Liver (tissue), 9 donors: ENCODE results near the gene MPRIP. TPM values are rescaled to one million over a fixed set of nuclear protein-coding genes. Genes with fewer than 3 reads are reported as not detected.

Experiments used
- DNase-seq: peaks from one replicate; pipeline ENCODE4 v3.0.0-alpha.2; 2017; ENCODE audit warnings: low spot score
- H3K27ac ChIP-seq, 2 donors: one replicate each; pipeline ENCODE4 v1.7.0; 2013; ENCODE audit warnings: inconsistent platforms in 2 of 2, low read length in 2 of 2, control low read depth in 1 of 2, low read depth in 1 of 2, mild to moderate bottlenecking in 1 of 2
- H3K27me3 ChIP-seq, 4 donors: one replicate each; pipeline versions ENCODE4 v1.6.1 to v1.7.0; 2013; ENCODE audit warnings: low read length in 3 of 4, inconsistent platforms in 1 of 4, mild to moderate bottlenecking in 1 of 4, moderate library complexity in 1 of 4; ENCODE audit not compliant: control insufficient read depth in 4 of 4, insufficient read depth in 4 of 4
- H3K36me3 ChIP-seq, 4 donors: one replicate each; pipeline versions ENCODE4 v1.6.1 to v1.7.0; 2013; ENCODE audit warnings: low read length in 3 of 4, mild to moderate bottlenecking in 3 of 4, low read depth in 1 of 4, moderate library complexity in 1 of 4; ENCODE audit not compliant: control insufficient read depth in 4 of 4, insufficient read depth in 3 of 4
- H3K4me1 ChIP-seq, 4 donors: one replicate each; pipeline versions ENCODE4 v1.6.1 to v1.7.0; 2013; ENCODE audit warnings: low read length in 3 of 4, mild to moderate bottlenecking in 3 of 4, moderate library complexity in 1 of 4; ENCODE audit not compliant: control insufficient read depth in 4 of 4, insufficient read depth in 4 of 4
- H3K4me3 ChIP-seq, 3 donors: one replicate each; pipeline versions ENCODE4 v1.6.1 to v1.7.0; 2013; ENCODE audit warnings: low read length in 3 of 3, control low read depth in 1 of 3, low read depth in 1 of 3, mild to moderate bottlenecking in 1 of 3
- H3K9ac ChIP-seq, 2 donors: one replicate each; pipeline ENCODE4 v1.7.0; 2013; ENCODE audit warnings: low read length in 2 of 2, mild to moderate bottlenecking in 2 of 2, moderate library complexity in 2 of 2, control low read depth in 1 of 2, low read depth in 1 of 2
- H3K9me3 ChIP-seq, 4 donors: one replicate each; pipeline versions ENCODE4 v1.6.1 to v1.7.0; 2013; ENCODE audit warnings: low read length in 3 of 4; ENCODE audit not compliant: control insufficient read depth in 4 of 4
- ATF3 ChIP-seq: IDR thresholded peaks from 2 replicates; pipeline ENCODE4 v1.6.1; 2016; ENCODE audit warnings: antibody characterized with exemption
- CTCF ChIP-seq: fragments of 150-350 bp; IDR thresholded peaks from 2 replicates; pipeline ENCODE4 v1.5.1; 2017; ENCODE audit warnings: improper control_type of control experiment, low read depth, low read length; ENCODE audit not compliant: missing input control
- FOXA1 ChIP-seq: IDR thresholded peaks from 2 replicates; pipeline ENCODE4 v1.6.1; 2016; ENCODE audit warnings: antibody characterized with exemption
- FOXA2 ChIP-seq: IDR thresholded peaks from 2 replicates; pipeline ENCODE4 v1.6.1; 2016; ENCODE audit warnings: antibody characterized with exemption
- GABPA ChIP-seq, 2 donors: IDR thresholded peaks in 1 of 2; conservative IDR thresholded peaks in 1 of 2; 2 replicates each; pipeline ENCODE4 v1.6.1; 2016; ENCODE audit warnings: antibody characterized with exemption in 2 of 2, mild to moderate bottlenecking in 1 of 2, moderate library complexity in 1 of 2
- HNF4A ChIP-seq, 2 donors: conservative IDR thresholded peaks; 2 replicates each; pipeline ENCODE4 v1.6.1; 2016; ENCODE audit warnings: antibody characterized with exemption in 2 of 2, mild to moderate bottlenecking in 2 of 2
- JUND ChIP-seq, 2 donors: IDR thresholded peaks; 2 replicates each; pipeline ENCODE4 v1.6.1; 2016; ENCODE audit warnings: antibody characterized with exemption in 2 of 2
- NR2F2 ChIP-seq: IDR thresholded peaks from 2 replicates; pipeline ENCODE4 v1.6.1; 2016; ENCODE audit warnings: antibody characterized with exemption
- RAD21 ChIP-seq, 2 donors: IDR thresholded peaks; 2 replicates each; pipeline ENCODE4 v1.6.1; 2016; ENCODE audit warnings: antibody characterized with exemption in 2 of 2, mild to moderate bottlenecking in 2 of 2
- REST ChIP-seq: IDR thresholded peaks from 2 replicates; pipeline ENCODE4 v1.6.1; 2016; ENCODE audit warnings: antibody characterized with exemption, mild to moderate bottlenecking
- RXRA ChIP-seq, 2 donors: IDR thresholded peaks; 2 replicates each; pipeline ENCODE4 v1.6.1; 2017 to 2018; ENCODE audit warnings: antibody characterized with exemption in 2 of 2, mild to moderate bottlenecking in 1 of 2
- SP1 ChIP-seq: IDR thresholded peaks from 2 replicates; pipeline ENCODE4 v1.6.1; 2018; ENCODE audit warnings: antibody characterized with exemption, mild to moderate bottlenecking
- TAF1 ChIP-seq: conservative IDR thresholded peaks from 2 replicates; pipeline ENCODE4 v1.6.1; 2016; ENCODE audit warnings: antibody characterized with exemption, mild to moderate bottlenecking
- YY1 ChIP-seq: IDR thresholded peaks from 2 replicates; pipeline ENCODE4 v1.6.1; 2016; ENCODE audit warnings: antibody characterized with exemption, mild to moderate bottlenecking
- ZBTB33 ChIP-seq: IDR thresholded peaks from 2 replicates; pipeline ENCODE4 v1.6.1; 2016; ENCODE audit warnings: antibody characterized with exemption
- WGBS: extraction: QIAGEN DNeasy Blood & Tissue Kit; methylation state at CpG from one replicate; pipeline ENCODE4 v1.1.7; 2013; 5-methylcytosine and 5-hydroxymethylcytosine counted together
- polyA plus RNA-seq, 2 donors: library from polyadenylated mRNA; stranded (reverse) in 1 of 2; unstranded in 1 of 2; fragments of 200-250 nt in 1 of 2; fragments of >200 nt in 1 of 2; fragmentation: Nextera tagmentation in 1 of 2; extraction: Ambion mirVana in 1 of 2; gene quantifications; one replicate each; pipeline versions ENCODE4 v1.2.1 to v1.2.3, GENCODE V29; 2013 to 2015
- total RNA-seq, 2 donors: library from RNA; depleted of rRNA; stranded (reverse); fragments of >200 nt; gene quantifications; one replicate each; pipeline ENCODE4 v1.2.3, GENCODE V29; 2014
- TF ChIP-seq, protein P1 (sequence below): IDR thresholded peaks from 2 replicates; pipeline ENCODE4 v1.6.1; 2016; ENCODE audit warnings: antibody characterized with exemption
- donor health status: healthy.
- donor health status: healthy.
- donor health status: healthy.
- donor health status: healthy.
- donor health status: healthy.

The MPRIP gene
- total and polyA plus RNA-seq, 4 donors, result 21.2 to 61.9 (median 34.7) TPM

- TF ChIP-seq ZBTB33 (no peak), ATF3 (no peak), TAF1 (no peak), RAD21 (IDR thresholded peaks at IDR 0.05) (no peak), YY1 (no peak)
- TF ChIP-seq, protein P1, sequence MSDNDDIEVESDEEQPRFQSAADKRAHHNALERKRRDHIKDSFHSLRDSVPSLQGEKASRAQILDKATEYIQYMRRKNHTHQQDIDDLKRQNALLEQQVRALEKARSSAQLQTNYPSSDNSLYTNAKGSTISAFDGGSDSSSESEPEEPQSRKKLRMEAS, result no peak
Measured at GRCh38 chr17:17143501-17143900, 101.2 kb downstream of the MPRIP start (continued).

GRCh38 chr17:17144061-17144460 is 101.8 kb downstream of the MPRIP start:
- Histone ChIP-seq H3K36me3 (peaks cover 2 to 71% (median 31%) of the 10 kb centered on the region in 4 donors), H3K9me3 (no peaks in the 10 kb centered on the region), H3K9ac (no peak overlapping the region), H3K27ac (no peak overlapping the region), H3K27me3 (no peaks in the 10 kb centered on the region), H3K4me3 (no peak overlapping the region), H3K4me1 (no peaks in the 10 kb centered on the region)
- TF ChIP-seq NR2F2, result no peak
- TF ChIP-seq FOXA1, result no peak
- TF ChIP-seq RAD21 (IDR thresholded peaks at IDR 0.05), result no peak
- no peak for TF ChIP-seq ATF3
- TF ChIP-seq YY1, result no peak
- TF ChIP-seq FOXA2, result no peak
- DNase-seq, result no peak
- WGBS, result 97% methylated on average over 4 of the region's 4 CpGs

- no peak for TF ChIP-seq GABPA (IDR thresholded peaks at IDR 0.05 in 1 of 2, conservative IDR thresholded peaks at IDR 0.05 in 1 of 2)
- no peak for TF ChIP-seq JUND (IDR thresholded peaks at IDR 0.05)
- TF ChIP-seq FOXA1, result no peak
- TF ChIP-seq HNF4A (conservative IDR thresholded peaks at IDR 0.05), result no peak
- TF ChIP-seq RAD21 (IDR thresholded peaks at IDR 0.05), result no peak
- TF ChIP-seq FOXA2, result no peak
- TF ChIP-seq SP1, result no peak
- no peak for TF ChIP-seq RXRA (IDR thresholded peaks at IDR 0.05)
- no peak for TF ChIP-seq REST
- TF ChIP-seq ZBTB33, result no peak
- no peak for TF ChIP-seq TAF1
- TF ChIP-seq, protein P1, result no peak
- TF ChIP-seq CTCF, result no peak
- Histone ChIP-seq H3K27me3 (no peaks in the 10 kb centered on the region), H3K9ac (no peak overlapping the region), H3K4me1 (no peaks in the 10 kb centered on the region), H3K27ac (no peak overlapping the region), H3K4me3 (no peak overlapping the region), H3K9me3 (no peaks in the 10 kb centered on the region), H3K36me3 (peaks cover 2 to 66% (median 29%) of the 10 kb centered on the region in 4 donors)
- DNase-seq, result no peak
- 82% methylated on average over 13 of the region's 13 CpGs for WGBS
Measured at GRCh38 chr17:17144916-17145665, 102.8 kb downstream of the MPRIP start.
